HG03139 (cell line): ENCODE data around the gene SPRR4.

Experiments
- ATAC-seq: cut with Tn5 transposase; IDR thresholded peaks from one replicate; pipeline ENCODE4 v1.9.1; 2021; ENCODE audit not compliant: unreplicated experiment

Gene SPRR4, protein sequence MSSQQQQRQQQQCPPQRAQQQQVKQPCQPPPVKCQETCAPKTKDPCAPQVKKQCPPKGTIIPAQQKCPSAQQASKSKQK

DNA sequence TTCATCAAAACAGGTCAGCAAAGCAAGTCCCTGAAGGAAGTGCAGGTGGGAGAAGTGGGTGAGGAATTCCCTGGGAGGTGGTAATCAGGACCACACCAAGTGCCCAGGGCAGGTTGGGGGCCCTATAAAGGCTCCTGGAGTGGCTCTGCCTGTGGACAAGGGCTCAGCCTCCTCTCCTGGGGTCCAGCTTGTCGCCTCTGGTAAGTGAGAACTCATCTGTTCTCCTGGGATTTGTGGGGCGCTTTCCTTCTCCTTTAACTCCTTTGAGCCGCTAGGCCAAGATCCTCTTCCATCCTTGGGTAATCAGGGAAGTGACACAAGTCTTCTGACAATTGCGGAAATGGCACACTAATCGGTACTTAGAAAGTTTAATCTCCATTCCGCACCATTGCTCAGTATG, at the start of gene SPRR4:
TSS of gene SPRR4 (plus strand) at position 154 of the 400 bp plus-strand sequence. CDS start 1,243 bp downstream, outside the sequence.
- ATAC-seq: no peak

DNA sequence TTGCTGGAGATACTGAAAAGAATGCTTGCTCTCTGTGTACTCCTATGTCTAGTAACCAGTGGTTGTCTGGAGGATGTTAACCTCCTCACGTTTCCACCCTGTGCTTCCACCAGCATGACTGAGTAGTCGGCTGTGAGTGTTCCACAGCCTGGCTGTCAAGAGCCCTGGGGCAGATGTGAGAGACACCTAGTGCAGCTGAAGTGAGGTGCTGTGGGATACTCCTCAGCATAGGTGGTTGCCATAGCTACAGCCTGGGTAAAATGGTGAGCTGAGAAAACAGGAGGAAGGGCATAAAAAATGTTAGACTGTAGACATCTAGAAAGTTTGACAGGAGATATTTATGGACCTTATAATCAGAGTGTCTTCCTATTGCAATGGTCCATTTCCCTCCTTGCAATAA, 46.3 kb upstream of the SPRR4 start:
- ATAC-seq: no peak

DNA sequence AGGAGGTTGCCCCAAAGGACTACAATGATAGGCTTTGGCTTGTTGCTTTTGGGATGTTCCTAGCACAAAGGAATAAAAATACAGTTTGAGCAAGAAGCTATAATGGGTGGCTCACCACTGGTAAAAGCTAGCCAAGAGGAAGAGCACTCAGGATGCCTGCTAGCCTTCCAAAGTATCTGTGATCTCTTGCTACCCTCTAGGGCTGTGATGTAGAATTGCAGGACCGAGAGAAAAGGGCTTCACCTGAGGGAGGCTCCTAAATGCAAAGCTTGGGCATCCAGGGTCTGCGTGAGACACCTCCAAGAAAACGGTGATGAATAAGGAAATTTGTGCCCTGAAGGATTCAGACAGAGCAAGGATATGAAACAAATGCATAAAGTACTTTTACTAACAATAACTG, 44.4 kb upstream of the SPRR4 start:
- no peak for ATAC-seq

DNA sequence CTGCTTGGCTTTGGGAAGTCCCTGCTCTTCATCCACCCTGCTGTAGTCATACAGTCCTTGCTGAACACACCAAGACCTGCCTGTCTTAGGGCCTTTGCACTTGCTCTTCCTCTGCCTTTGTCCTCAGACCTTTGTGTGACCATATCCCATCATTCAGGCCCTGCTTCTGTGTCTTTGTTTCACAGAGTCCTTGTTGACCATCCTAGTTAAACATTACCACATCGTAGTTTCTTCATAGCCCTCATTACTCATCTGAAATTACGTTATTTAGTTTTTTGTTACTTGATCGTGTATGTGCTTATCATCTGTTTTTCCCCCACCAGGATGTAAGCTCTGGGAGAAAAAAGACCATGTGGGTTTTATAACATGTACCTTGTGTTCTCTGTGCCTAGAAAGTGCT, 41.8 kb upstream of the SPRR4 start:
- ATAC-seq: no peak

DNA sequence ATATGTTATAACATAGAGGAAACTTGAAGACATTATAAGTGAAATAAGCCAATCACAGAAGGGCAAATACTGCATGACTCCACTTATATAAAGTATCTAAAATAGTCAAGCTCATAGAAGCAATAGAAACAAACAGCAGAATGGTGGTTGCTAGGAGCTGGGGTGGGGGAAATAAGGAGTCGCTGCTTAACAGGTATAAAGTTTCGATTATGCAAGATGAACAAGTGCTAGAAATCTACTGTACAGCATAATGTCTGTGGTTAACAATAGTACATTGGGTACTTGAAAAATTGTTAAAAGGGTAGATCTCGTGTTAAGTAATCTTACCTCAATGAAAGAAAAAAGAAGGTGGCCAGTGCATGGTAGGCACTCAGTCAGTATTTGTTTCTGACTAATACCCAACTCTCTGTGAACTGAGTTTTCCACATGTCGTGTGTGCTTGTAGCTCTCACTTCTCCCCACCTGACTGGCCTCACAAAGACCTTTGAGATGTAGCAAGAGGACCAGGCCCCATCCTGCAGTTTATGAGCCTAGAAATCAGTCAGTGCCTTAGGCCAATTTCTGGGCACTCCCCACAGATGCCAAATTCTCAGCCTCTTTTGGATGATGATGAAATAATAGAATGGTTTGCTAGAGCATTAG, 38.2 kb upstream of the SPRR4 start:
- ATAC-seq: no peak

DNA sequence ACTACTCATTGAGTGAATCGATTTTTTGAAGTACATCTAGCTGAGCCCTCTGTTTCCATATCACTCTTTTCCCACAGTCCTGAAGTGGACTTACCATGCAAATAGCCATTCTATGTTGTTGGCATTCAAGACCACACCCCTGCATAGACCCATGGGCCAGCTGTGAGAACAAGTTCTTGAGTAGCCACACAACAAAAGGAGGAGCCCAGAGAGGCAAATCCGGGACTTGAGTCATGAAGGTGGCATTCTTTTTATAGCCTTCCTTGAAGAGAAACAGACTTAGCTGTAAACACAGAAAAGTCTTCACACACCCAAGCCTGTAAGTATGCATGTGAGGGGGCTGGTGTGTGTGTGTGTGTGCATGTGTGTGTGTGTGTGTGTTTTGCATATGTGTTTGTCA, 37.3 kb upstream of the SPRR4 start:
- ATAC-seq: no peak

DNA sequence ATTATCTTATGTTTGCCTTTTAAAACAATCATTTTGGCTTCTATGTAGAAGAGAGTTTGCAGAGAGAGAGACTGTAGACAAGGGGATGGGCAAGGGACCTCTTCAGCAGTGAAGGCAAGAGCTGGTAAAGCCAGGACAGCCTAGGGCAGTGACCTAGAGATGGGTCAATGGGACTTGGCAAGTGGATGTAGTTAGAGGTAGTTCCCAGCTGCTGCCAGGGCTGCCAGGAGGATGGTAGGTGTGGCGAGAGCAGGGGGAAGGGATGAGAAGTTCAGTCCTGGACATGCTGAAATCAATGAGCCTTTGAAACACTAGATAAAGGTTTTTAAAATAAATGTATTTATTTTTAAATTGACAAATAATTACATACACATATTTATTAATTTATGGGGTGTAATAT, 29.8 kb upstream of the SPRR4 start:
- ATAC-seq: no peak

DNA sequence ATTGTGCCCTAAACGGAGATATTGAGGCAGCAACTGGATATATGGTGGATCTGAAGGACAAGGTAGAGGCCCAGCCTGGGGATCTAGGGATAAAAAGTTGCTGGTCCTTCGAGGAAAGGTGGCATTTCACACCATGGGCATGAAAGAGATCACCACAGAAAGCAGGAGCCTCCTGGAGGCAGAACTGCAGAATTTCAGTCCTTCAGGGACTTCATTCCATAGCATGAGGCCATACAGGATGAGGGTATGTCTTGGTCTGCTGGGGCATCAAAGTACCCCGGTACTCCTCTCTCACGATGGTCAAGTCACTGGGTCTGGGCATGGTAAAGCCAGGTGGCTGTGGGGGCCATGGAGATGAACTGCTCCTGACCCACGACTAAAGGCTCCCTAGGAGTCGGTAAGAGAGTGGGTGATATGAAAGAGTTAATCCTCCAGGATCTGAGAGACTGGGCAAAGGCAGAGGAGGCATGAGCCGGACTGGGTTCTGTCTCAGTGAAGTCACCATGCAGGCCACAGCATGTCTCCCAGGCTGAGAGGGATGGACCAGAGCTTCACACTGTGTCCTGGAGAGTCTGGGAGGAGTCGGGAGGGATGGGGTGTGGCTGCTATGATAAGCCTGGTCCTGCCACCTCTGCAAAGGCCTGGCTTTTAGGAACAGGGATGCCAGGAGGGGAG, 29.3 kb upstream of the SPRR4 start:
- ATAC-seq: no peak

DNA sequence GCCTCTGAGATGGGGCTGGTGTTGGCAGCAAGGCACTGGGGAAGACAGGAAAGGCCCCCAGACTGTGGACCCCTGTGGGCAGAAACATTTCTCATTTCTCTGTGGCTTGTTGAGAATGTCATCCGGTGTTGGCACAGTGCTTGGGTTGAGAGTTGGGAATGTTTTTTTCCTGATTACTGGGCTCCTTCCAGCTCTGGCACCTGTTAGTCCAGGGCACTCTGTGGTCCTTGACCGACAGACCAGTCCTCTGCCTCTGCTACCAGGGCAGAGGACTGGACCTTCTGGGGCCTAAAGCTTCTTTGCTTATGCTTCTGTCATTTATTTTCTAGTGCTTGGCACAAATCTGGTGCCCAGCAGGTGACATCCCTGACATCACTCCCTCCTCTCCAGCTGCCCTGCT, 28.3 kb upstream of the SPRR4 start:
- ATAC-seq: no peak

DNA sequence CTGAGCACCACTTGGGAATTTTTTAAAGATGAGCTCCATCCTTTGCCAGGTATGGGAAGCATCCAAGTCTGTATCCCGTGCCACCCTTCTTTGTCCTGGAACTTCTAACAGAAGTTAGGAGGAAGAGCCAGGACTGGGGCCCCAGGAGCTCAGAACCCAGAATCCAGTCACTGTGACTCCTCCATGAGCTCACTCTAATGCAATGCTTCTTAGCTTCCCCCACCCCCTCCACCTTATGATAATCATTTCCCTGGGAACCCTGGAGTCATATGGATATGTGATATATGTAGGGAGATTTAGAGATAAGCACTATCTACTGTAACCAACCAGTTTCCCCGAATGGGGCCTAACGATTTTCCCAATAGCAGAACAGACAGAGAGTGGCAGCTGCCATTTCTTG, 24.2 kb upstream of the SPRR4 start:
- ATAC-seq: no peak

DNA sequence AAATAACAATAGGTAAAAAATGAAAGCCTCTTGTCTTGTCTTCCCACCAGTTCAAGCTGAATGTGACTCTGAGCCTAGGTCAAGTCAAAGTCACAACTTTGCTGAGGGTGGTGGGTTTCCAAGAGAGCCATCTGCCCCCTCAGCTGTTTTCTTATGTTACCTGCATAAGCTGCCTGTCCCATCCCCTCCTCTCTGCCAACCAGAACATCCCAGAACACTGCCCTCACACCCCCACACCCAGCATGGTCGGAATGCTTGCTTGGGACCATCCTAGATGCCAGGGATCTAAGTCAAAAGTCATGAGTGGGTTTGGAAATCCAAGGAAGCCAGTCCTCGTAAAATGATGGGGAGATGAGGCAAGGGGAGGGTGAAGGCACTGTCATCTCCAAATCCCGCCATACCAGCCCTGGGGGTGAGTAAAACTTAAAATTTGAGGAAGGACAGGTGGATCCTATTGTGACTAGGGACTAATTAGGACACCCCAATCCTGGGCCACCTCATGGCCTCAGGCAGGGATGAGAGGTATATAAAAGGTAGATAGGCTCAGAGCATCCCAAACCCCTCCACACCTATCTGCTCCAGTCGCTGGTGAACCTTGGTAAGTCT, 23.7 kb upstream of the SPRR4 start, which contains the start of gene SPRR5:
TSS of gene SPRR5 (plus strand) at position 556 of the 606 bp plus-strand sequence. CDS start 1,349 bp downstream, outside the sequence.
- ATAC-seq: no peak

DNA sequence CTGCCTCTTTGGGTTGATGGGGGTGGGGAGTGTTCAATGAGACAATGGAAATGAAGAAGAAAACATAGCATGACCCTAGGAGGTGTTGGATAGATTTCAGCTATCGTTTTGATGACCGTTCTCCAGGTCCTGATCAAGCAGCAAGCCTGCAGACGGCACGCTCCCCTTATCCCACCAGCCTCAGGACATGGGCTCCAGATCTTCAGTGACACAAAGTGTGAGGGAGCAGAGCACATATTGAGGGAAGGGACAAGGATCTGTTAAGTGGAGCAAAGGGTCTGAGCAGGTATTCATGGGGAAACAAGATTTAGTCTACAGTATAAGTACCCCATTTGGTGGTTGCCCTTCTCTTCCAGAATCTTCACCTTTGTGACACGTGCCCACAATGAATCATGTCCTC, 18.7 kb upstream of the SPRR4 start:
- ATAC-seq: no peak

DNA sequence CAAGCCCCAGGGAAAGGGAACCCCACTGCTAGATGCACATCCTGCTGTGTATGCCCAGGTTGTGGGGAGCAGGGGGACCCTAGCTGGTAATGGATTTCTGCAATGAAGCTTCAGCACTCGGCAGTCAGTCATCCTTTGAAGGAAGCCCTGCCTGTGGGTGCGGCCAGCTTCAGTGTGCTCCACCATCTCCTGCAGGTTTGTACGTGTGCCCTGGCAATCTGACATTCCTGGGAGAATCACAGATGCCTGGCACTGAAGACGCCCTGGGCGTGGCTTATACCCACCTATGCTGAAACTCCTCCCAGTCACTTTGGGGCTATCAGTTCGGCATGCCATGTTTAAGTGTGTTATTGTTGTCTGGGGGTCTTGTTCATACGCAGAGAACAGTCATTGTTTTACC, 16.7 kb upstream of the SPRR4 start:
- ATAC-seq: no peak

DNA sequence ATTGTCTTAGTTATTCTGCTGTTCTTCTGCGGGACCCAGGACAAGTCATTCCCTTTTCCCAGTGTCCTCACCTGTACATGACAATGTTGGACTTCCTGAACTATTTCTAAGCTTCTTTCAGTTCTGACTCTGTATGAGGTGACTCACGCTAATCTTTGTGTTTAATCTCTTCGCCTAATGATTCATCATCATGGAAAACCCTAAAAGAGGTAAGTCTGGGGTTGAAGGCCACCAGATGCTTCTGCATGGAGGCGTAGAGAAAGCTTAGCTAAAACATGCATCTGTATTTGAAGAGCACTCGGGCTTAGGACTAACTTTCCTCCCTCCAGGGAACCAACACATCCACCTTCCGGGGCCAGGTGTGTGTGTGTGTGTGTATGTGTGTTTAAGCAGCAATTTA, 16.0 kb upstream of the SPRR4 start:
- ATAC-seq: no peak

DNA sequence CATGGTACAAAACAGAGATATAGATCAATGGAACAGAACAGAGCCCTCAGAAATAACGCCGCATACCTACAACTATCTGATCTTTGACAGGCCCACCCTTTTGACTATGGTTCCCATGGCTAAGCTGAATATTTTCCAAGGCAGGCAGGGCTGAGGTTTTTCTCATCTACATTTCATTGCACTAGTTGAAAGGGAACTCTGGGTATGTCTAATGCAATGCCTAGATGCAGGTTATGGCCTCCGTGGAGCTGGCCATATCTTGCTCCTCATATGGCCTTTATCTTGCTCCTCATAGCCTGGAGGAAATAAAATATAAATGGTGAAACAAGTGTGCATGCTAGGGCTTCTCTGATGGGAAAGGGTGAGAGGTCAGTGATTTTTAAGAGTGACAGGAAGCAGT, 12.9 kb upstream of the SPRR4 start:
- no peak for ATAC-seq

DNA sequence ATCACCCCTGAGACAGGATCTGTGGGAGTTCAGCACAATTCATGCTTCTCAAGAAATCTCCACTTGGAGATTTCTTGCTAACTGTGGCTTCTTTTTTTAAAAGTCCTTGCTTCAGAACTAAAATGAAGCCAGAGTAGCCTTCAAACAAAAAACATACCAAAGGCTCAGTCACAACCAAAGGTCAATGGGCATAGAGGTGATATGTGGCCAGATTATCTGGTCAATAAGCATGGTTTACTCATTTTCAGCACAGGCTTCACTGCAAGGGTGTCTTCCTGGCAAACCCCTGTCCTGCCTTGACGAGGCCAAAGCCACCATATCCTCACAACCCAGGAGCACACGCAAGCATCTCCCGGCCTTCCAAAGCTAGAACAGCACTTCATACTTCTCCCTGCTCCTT, 11.2 kb upstream of the SPRR4 start:
- ATAC-seq: no peak

DNA sequence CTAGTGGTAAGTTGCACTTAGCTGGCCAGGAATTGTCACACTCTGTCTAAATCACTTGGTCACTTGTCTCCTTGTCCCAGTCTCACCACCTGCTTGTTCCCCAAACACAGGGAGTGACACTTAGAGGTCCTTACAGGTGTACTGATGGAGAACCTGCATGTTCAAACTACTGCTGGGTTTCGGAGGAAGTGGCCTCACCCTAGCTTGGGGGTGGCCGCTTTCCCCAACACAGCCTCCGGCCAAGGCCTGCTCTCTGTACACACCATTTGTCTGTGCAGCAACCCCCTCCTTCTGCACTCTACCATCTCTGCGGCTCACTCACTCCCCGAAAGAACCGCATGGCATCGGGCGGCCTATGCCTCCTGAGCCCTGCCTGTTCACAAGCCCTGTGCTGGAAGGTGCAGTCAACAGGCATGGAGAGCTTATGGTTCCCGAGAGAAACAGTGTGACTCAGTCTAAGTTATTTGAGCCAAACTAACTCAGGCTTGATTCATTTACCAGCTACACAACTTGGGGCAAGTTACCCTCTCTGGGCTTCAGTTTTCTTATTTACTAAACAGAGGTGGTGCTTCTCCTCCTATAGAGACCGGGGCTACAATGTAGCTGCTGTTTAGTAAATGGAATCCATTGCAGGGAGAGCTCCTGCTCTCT, 10.5 kb upstream of the SPRR4 start:
- no peak for ATAC-seq

DNA sequence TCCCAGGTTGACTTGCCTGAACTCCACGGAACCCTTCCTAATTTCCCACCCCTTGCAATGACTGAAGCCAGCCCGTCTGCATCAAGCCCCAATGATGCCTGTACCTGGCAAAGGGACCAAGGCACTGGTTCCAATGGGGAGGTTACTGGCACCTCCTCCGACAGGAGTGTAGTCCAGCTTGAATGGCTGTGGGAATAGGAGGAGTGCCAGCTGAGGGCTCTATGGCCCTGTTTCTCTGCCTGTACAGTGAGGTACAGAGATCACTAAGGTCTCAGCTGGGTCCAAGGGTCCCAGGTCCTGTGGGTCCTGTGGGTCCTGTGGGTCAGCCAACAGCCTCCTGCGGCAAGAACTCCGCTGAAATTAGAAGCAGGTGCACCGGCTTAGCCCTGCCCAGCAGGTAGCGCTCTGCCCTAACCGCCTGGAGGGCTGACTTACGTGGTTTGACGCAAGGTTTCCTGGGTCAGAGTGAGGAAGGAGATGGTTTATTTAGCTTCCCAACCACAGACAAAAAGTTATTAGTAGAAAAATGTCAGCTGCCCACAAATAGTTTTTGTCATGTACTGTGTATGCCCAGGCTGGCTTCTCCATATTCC, 9.9 kb upstream of the SPRR4 start:
- no peak for ATAC-seq

DNA sequence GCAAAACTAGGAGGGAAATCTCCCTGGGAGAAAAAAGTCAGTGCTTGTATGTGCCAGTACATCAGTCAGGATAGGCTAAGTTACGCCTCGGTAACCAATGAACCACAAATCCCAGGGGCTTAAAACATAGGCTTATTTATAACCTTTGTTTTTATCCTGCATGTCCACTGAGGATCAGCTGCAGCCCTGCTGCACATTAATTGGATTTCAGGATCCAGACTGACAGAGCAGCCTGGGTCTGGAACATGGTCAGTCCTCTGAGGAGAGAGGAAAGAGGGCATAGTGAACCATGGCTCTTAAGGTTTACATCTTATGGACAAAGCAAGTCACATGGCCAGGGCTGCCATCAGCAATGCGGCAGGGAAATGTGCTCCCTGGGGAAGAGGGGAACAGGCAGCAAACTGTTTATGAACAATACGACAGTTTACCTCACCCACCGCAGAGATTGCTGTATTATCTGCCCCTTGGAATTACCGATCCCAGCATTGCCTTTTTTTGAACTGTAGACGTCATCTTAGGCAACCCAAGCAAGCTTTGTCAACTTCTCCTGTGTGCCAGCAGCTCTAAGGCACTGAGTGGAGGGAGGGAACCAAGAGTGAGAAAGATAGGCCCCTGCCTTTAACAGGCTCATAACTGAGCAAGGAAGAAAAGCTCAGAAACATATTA, 9.1 kb upstream of the SPRR4 start:
- ATAC-seq: no peak

DNA sequence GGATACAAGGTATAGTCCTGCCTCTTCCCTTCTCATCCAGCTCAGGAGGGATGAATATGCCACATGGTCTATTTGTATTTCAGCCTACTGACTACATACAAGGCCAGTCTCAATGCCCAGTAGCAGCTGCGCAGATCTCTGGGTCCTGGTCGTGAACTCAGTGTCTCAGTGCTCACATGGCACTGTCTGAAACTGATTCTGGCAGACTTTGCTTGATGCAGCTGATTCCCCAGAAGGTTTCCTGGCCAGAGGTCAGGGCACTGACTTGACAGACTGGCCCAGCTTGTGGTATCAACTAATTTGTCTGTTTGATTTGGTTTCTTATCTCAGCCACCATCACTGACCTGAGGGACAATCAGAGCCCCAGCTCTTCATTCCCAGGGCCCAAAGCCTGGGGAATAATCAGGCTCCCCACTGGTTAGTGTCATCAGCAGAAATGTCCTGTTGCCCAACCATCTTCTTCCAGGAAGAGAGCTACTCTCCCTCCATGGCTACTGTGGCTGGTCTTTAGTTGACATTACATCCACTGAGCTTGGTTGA, 7.5 kb upstream of the SPRR4 start:
- no peak for ATAC-seq

DNA sequence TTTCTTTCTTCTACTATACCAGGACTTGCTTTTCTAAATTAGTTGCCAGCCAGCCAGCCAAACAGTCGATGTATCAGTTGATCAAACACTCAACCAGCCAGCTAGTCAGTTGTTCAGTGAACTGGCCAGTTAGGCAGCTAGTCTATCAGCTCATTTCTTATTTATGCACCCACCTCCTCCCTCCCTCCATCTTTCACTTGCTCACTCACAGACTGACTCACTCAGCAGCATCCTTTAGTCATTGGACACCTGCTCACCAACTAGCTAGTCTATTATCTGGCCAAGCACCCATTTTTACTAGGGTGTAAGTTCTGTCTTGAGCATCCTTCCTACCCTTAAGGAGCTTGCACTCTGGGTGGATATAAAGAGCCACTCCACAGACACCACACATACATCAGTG, 5.9 kb upstream of the SPRR4 start:
- ATAC-seq: no peak
